Psoas muscle (tissue), 8 donors: ENCODE results near the gene ZNF791. TPM values are rescaled to one million over a fixed set of nuclear protein-coding genes. Genes with fewer than 3 reads are reported as not detected.
A peak's percentile ranks its signal among the peaks of the same experiment; 100 is the strongest.

Experiments
- ATAC-seq, 4 donors: fragments of 200-7000 bp; cut with Tn5 transposase; one replicate each; pipeline ENCODE4 v1.9.1; 2020; ENCODE audit warnings: moderate library complexity in 3 of 4, mild to moderate bottlenecking in 2 of 4
- DNase-seq, 2 donors: peaks; one replicate each; pipeline ENCODE4 v3.0.0-alpha.2; 2020
- H3K27ac ChIP-seq: fragments of 200-600 bp; one replicate; pipeline ENCODE4 v1.8.0; 2022
- H3K27me3 ChIP-seq, 3 donors: fragments of 200-600 bp in 1 of 3; one replicate each; pipeline versions ENCODE4 v1.6.1 to v1.8.0; 2013 to 2022; ENCODE audit warnings: low read length in 2 of 3, mild to moderate bottlenecking in 2 of 3, moderate library complexity in 1 of 3; ENCODE audit not compliant: insufficient read depth in 3 of 3
- H3K36me3 ChIP-seq, 2 donors: fragments of 200-600 bp in 1 of 2; one replicate each; pipeline versions ENCODE4 v1.6.1 to v1.8.0; 2013 to 2022; ENCODE audit warnings: low read depth in 1 of 2, mild to moderate bottlenecking in 1 of 2, moderate library complexity in 1 of 2; ENCODE audit not compliant: insufficient read depth in 1 of 2
- H3K4me1 ChIP-seq: fragments of 200-600 bp; one replicate; pipeline ENCODE4 v1.8.0; 2022
- H3K4me3 ChIP-seq: fragments of 200-600 bp; one replicate; pipeline ENCODE4 v1.8.0; 2022; ENCODE audit warnings: mild to moderate bottlenecking
- H3K9me3 ChIP-seq: fragments of 200-600 bp; one replicate; pipeline ENCODE4 v1.8.0; 2022
- CTCF ChIP-seq: fragments of 200-600 bp; IDR thresholded peaks from one replicate; pipeline ENCODE4 v1.8.0; 2022; ENCODE audit warnings: antibody characterized with exemption
- WGBS, 3 donors: extraction: QIAGEN DNeasy Blood & Tissue Kit; methylation state at CpG; one replicate each; pipeline versions ENCODE4 v1.1.6 to v1.1.7; 2013; 5-methylcytosine and 5-hydroxymethylcytosine counted together
- intact Hi-C, 2 donors: fragments of 100-400 bp; cut with DNase I; formaldehyde crosslinking; loops; one replicate each; pipeline versions ENCODE4 v1.11.0 to v1.14.2; 2022
- polyA plus RNA-seq, 3 donors: library from polyadenylated mRNA; stranded (reverse); fragments of 200-250 nt; gene quantifications; one replicate each; pipeline ENCODE4 v1.2.3, GENCODE V29; 2013
- total RNA-seq, 4 donors: library from RNA; stranded (reverse); fragmentation: NEBNext Ultra II Directional in 2 of 4; extraction: Animal tissue kit (Norgen Biotek cat#: 25700) in 2 of 4; gene quantifications; one replicate each; pipeline versions ENCODE4 v1.2.1 to v1.2.4, GENCODE V29; 2021 to 2023
- donor health status: healthy with polysubstance abuse.
- donor health status: DM: no; HTN: no; CAD: no; lungs with moderate emphysema.
- donor health status: Bipolar disorder and iron deficiency.
- donor health status: healthy.
- donor health status: DM: yes; HTN: yes; CAD: no.
- donor health status: DM: no; HTN: no; CAD: no.
- donor health status: DM: no; HTN: no; CAD: no.
- donor health status: DM: yes; HTN: yes; CAD: no.

The ZNF791 gene
- total and polyA plus RNA-seq, 7 donors = 4.1 to 18.9 (median 8.8) TPM

GRCh38 chr19:12664406-12665280 is 53.9 kb downstream of the ZNF791 start:
- intact Hi-C loops = no loop called here

GRCh38 chr19:12665281-12665573 is 54.5 kb downstream of the ZNF791 start:
- peaks cover 0 to 55% of the 10 kb centered on the region in 2 donors for H3K36me3 ChIP-seq
- peaks cover 27% of the 10 kb centered on the region for H3K4me1 ChIP-seq
- TF ChIP-seq CTCF = no peak
- ATAC-seq (no peak), DNase-seq (peak in 1 of 2 donors; percentile 69)
- intact Hi-C loops = no loop called here
- 70 to 86% (median 85%) methylated on average over 10 of the region's 10 CpGs for WGBS, 3 donors
- no peaks in the 10 kb centered on the region for H3K27me3 ChIP-seq
- H3K4me3 ChIP-seq = peak overlapping the region; percentile 98
- no peak overlapping the region for H3K27ac ChIP-seq
- H3K9me3 ChIP-seq = no peaks in the 10 kb centered on the region

More at GRCh38 chr19:12664406-12665280, 53.9 kb downstream of the ZNF791 start:
- H3K4me3 ChIP-seq = peak overlapping the region; percentile 98
- ATAC-seq (no peak), DNase-seq (no peak)
- H3K36me3 ChIP-seq = peaks cover 0 to 61% of the 10 kb centered on the region in 2 donors
- peaks cover 25% of the 10 kb centered on the region for H3K4me1 ChIP-seq
- H3K9me3 ChIP-seq = no peaks in the 10 kb centered on the region
- H3K27me3 ChIP-seq = no peaks in the 10 kb centered on the region
- no peak for TF ChIP-seq CTCF
- no peak overlapping the region for H3K27ac ChIP-seq
- 81 to 83% (median 82%) methylated on average over 29 of the region's 29 CpGs for WGBS, 3 donors

- TF ChIP-seq CTCF = no peak
- Histone ChIP-seq H3K27ac (no peak overlapping the region), H3K4me1 (peaks cover 32% of the 10 kb centered on the region), H3K27me3 (no peaks in the 10 kb centered on the region), H3K9me3 (no peaks in the 10 kb centered on the region), H3K36me3 (peaks cover 0 to 50% of the 10 kb centered on the region in 2 donors), H3K4me3 (peak overlapping the region; percentile 98)
- intact Hi-C loops = no loop called here
- WGBS, 3 donors = 46 to 61% (median 50%) methylated on average over 12 of the region's 12 CpGs
- DNase-seq (no peak), ATAC-seq (peak in 3 of 4 donors; percentile 1 to 2 (median 2))
Measured at GRCh38 chr19:12665671-12666264, 55.0 kb downstream of the ZNF791 start.

- ATAC-seq (peak; percentile 73 to 84 (median 82)), DNase-seq (peak; percentile 79 to 85)
- Histone ChIP-seq H3K4me1 (peaks cover 33% of the 10 kb centered on the region), H3K27me3 (no peaks in the 10 kb centered on the region), H3K4me3 (peak within 1 kb of the TSS; percentile 98), H3K9me3 (no peaks in the 10 kb centered on the region), H3K36me3 (peaks cover 0 to 43% of the 10 kb centered on the region in 2 donors), H3K27ac (peak within 1 kb of the TSS; percentile 74)
- intact Hi-C loops = no loop called here
- TF ChIP-seq CTCF = no peak
- 1 to 2% (median 1%) methylated on average over 46 of the region's 46 CpGs for WGBS, 3 donors
Measured at GRCh38 chr19:12666265-12667048, 55.7 kb downstream of the ZNF791 start, which contains the start of the genes MAN2B1 and WDR83. Gene MAN2B1 (minus strand): TSS chr19:12666742. CDS start chr19:12666701, 41 bp downstream. Gene WDR83 (plus strand): TSS chr19:12666807. CDS start chr19:12669791, 2,984 bp downstream.
